ENCODE measurements around the gene MT1H. TPM values are rescaled to one million over a fixed set of nuclear protein-coding genes. Genes with fewer than 3 reads are reported as not detected.

Gene MT1H
- total and polyA plus RNA-seq, 2 of the 13 experiments (the other 11 are each of a cell fraction or from before 2014, with no cell fraction given): 0.60 TPM; not detected in 1

DNA sequence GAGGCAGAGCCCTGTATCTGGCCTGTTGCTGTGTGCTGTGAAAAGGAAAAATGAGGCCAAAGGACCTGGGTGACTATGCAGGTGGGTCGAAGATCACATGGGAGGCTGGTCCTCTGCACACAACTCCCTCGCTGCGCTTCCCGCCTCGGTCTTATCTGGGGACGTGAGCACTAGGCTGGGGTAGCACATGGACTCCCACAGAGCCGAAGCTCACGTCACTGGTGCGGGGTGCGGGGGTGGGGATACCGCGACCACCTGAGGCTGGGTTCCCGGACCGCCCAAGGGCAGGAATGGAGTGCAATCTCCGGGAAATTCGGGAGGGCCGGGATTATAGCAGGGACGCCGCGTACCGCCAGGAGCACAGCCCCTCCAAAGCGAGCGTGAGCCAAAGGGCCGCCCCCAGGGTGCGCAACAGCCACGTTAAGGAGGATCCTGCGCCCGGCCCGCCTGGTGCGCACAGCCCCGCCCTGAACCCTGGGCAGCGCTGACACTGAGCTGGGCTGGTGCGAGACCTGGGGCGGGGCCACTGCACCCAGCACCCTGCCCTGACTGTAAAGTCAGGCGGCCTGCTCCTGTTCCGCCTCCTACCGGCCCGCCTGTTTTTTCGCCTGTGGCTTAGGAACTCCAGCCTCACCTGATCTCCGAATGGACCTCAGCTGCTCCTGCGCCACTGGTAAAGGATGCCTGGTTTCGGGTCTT, 26.4 kb upstream of the MT1H start (continued):
- no peak for TF ChIP-seq POLR2AphosphoS2 (IDR thresholded peaks at IDR 0.05; ENCODE audit: low read depth, low read length)
- no peak for TF ChIP-seq PHF21A (CRISPR knock-in tag; IDR thresholded peaks at IDR 0.05)
- TF ChIP-seq, protein P1, sequence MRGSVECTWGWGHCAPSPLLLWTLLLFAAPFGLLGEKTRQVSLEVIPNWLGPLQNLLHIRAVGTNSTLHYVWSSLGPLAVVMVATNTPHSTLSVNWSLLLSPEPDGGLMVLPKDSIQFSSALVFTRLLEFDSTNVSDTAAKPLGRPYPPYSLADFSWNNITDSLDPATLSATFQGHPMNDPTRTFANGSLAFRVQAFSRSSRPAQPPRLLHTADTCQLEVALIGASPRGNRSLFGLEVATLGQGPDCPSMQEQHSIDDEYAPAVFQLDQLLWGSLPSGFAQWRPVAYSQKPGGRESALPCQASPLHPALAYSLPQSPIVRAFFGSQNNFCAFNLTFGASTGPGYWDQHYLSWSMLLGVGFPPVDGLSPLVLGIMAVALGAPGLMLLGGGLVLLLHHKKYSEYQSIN (CRISPR knock-in tag; IDR thresholded peaks at IDR 0.05; ENCODE audit: borderline replicate concordance): no peak
- TF ChIP-seq KLF13 (CRISPR knock-in tag; IDR thresholded peaks at IDR 0.05): no peak
- no peak for TF ChIP-seq RCOR2 (CRISPR knock-in tag; IDR thresholded peaks at IDR 0.05)
- TF ChIP-seq ZNF773 (CRISPR knock-in tag; IDR thresholded peaks at IDR 0.05; ENCODE audit: borderline replicate concordance): no peak
- TF ChIP-seq, protein P2, sequence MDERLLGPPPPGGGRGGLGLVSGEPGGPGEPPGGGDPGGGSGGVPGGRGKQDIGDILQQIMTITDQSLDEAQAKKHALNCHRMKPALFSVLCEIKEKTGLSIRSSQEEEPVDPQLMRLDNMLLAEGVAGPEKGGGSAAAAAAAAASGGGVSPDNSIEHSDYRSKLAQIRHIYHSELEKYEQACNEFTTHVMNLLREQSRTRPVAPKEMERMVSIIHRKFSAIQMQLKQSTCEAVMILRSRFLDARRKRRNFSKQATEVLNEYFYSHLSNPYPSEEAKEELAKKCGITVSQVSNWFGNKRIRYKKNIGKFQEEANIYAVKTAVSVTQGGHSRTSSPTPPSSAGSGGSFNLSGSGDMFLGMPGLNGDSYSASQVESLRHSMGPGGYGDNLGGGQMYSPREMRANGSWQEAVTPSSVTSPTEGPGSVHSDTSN (CRISPR knock-in tag; IDR thresholded peaks at IDR 0.05): no peak
- TF ChIP-seq ZNF530 (CRISPR knock-in tag; IDR thresholded peaks at IDR 0.05; ENCODE audit: low read depth): no peak
- no peak for TF ChIP-seq THYN1 (CRISPR knock-in tag; IDR thresholded peaks at IDR 0.05; ENCODE audit: borderline replicate concordance, low read depth)
- TF ChIP-seq, protein P3, sequence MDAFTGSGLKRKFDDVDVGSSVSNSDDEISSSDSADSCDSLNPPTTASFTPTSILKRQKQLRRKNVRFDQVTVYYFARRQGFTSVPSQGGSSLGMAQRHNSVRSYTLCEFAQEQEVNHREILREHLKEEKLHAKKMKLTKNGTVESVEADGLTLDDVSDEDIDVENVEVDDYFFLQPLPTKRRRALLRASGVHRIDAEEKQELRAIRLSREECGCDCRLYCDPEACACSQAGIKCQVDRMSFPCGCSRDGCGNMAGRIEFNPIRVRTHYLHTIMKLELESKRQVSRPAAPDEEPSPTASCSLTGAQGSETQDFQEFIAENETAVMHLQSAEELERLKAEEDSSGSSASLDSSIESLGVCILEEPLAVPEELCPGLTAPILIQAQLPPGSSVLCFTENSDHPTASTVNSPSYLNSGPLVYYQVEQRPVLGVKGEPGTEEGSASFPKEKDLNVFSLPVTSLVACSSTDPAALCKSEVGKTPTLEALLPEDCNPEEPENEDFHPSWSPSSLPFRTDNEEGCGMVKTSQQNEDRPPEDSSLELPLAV (CRISPR knock-in tag; conservative IDR thresholded peaks at IDR 0.05; ENCODE audit: low read depth): no peak
- no peak for TF ChIP-seq PCBP2 (optimal IDR thresholded peaks at IDR 0.05; ENCODE audit: low read depth, low read length, poor library complexity, severe bottlenecking)
- no peak for TF ChIP-seq SIN3B (IDR thresholded peaks at IDR 0.05; ENCODE audit: low read length)
- no peak for TF ChIP-seq ZNF205 (CRISPR knock-in tag; IDR thresholded peaks at IDR 0.05)
- peak; percentile 28; the same call in 1 of the 2 replicates for TF ChIP-seq PITX1 (CRISPR knock-in tag; IDR thresholded peaks at IDR 0.05)
- TF ChIP-seq ZNF281 (CRISPR knock-in tag; IDR thresholded peaks at IDR 0.05; ENCODE audit: borderline replicate concordance): no peak
- no peak for TF ChIP-seq ZNF577 (CRISPR knock-in tag; IDR thresholded peaks at IDR 0.05; ENCODE audit: borderline replicate concordance, low read depth)
- no peak for TF ChIP-seq ZNF382 (CRISPR knock-in tag; IDR thresholded peaks at IDR 0.05; ENCODE audit: borderline replicate concordance)
- TF ChIP-seq XBP1 (CRISPR knock-in tag; IDR thresholded peaks at IDR 0.05): no peak
- TF ChIP-seq ZNF224 (CRISPR knock-in tag; IDR thresholded peaks at IDR 0.05): no peak
- no peak; the same call in 1 of the 2 replicates for TF ChIP-seq SETDB1 (CRISPR knock-in tag; IDR thresholded peaks at IDR 0.05; ENCODE audit: borderline replicate concordance)
- no peak; the same call in 1 of the 2 replicates for TF ChIP-seq ZNF788 (CRISPR knock-in tag; IDR thresholded peaks at IDR 0.05; ENCODE audit: borderline replicate concordance)
- TF ChIP-seq, protein P4, sequence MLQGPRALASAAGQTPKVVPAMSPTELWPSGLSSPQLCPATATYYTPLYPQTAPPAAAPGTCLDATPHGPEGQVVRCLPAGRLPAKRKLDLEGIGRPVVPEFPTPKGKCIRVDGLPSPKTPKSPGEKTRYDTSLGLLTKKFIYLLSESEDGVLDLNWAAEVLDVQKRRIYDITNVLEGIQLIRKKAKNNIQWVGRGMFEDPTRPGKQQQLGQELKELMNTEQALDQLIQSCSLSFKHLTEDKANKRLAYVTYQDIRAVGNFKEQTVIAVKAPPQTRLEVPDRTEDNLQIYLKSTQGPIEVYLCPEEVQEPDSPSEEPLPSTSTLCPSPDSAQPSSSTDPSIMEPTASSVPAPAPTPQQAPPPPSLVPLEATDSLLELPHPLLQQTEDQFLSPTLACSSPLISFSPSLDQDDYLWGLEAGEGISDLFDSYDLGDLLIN (CRISPR knock-in tag; IDR thresholded peaks at IDR 0.05; ENCODE audit: borderline replicate concordance): no peak; the same call in 1 of the 2 replicates
- TF ChIP-seq ZNF12 (CRISPR knock-in tag; IDR thresholded peaks at IDR 0.05): no peak

Measured in HepG2 (cell line).